DND-41 (cell line): ENCODE data around the gene SLC12A5.

Experiments
- ATAC-seq: fragments of 200-7000 bp; cut with Tn5 transposase; 3 replicates; pipeline ENCODE4 v1.9.1; 2021; ENCODE audit warnings: low read depth; ENCODE audit not compliant: insufficient read depth
- DNase-seq: peaks from one replicate; pipeline ENCODE4 v3.0.0-alpha.2; 2020
- H2AFZ ChIP-seq: 2 replicates; pipeline ENCODE4 v1.6.0; 2012; ENCODE audit warnings: low read depth, low read length
- H3K27ac ChIP-seq: 2 replicates; pipeline ENCODE4 v1.5.1; 2012; ENCODE audit warnings: low read length, inconsistent platforms
- H3K27me3 ChIP-seq: fragments of 200-600 bp; sonication (generic); 2 replicates; pipeline ENCODE4 v1.6.0; 2012; ENCODE audit warnings: low read length, mild to moderate bottlenecking, inconsistent platforms; ENCODE audit not compliant: insufficient read depth, poor library complexity
- H3K36me3 ChIP-seq: 2 replicates; pipeline ENCODE4 v1.5.1; 2012; ENCODE audit warnings: low read length, inconsistent platforms; ENCODE audit not compliant: insufficient read depth
- H3K4me1 ChIP-seq: 2 replicates; pipeline ENCODE4 v1.5.1; 2012; ENCODE audit warnings: mild to moderate bottlenecking, low read length; ENCODE audit not compliant: insufficient read depth
- H3K4me2 ChIP-seq: 2 replicates; pipeline ENCODE4 v1.6.0; 2012; ENCODE audit warnings: mild to moderate bottlenecking, moderate library complexity, low read length, inconsistent platforms; ENCODE audit not compliant: insufficient read depth
- H3K4me3 ChIP-seq, 2 experiments: fragments of 200-600 bp in 1 of 2; shearing (Covaris generic) in 1 of 2; 2 replicates each; pipeline ENCODE4 v1.5.1; 2012 to 2016; ENCODE audit warnings: inconsistent platforms in 2 of 2, low read length in 2 of 2, mild to moderate bottlenecking in 2 of 2, low read depth in 1 of 2, moderate library complexity in 1 of 2
- H3K79me2 ChIP-seq: 2 replicates; pipeline ENCODE4 v1.6.0; 2012; ENCODE audit warnings: low read length, inconsistent platforms; ENCODE audit not compliant: insufficient read depth
- H3K9ac ChIP-seq: 2 replicates; pipeline ENCODE4 v1.6.0; 2012; ENCODE audit warnings: low read depth, mild to moderate bottlenecking, inconsistent platforms, low read length, moderate library complexity
- H3K9me3 ChIP-seq: 2 replicates; pipeline ENCODE4 v1.5.1; 2012; ENCODE audit warnings: low read length, moderate library complexity, mild to moderate bottlenecking, inconsistent platforms; ENCODE audit not compliant: insufficient read depth, severe bottlenecking
- H4K20me1 ChIP-seq: 2 replicates; pipeline ENCODE4 v1.6.0; 2012; ENCODE audit warnings: low read length; ENCODE audit not compliant: insufficient read depth
- CTCF ChIP-seq: IDR thresholded peaks from 2 replicates; pipeline ENCODE4 v1.5.1; 2012; ENCODE audit warnings: borderline replicate concordance, low read length, moderate library complexity, mild to moderate bottlenecking; ENCODE audit not compliant: poor library complexity, severe bottlenecking; ENCODE audit errors: extremely low read depth
- EZH2 ChIP-seq: IDR thresholded peaks from 3 replicates; pipeline ENCODE4 v1.6.1; 2012; ENCODE audit warnings: borderline replicate concordance, low read depth, mild to moderate bottlenecking, moderate library complexity, low read length, inconsistent platforms; ENCODE audit not compliant: severe bottlenecking

SLC12A5 gene

GRCh38 chr20:46028110-46028509 is 905 bp upstream of the SLC12A5 start:
- Histone ChIP-seq H3K9me3 (no peaks in the 10 kb centered on the region), H3K9ac (no peak overlapping the region), H3K4me2 (no peak overlapping the region), H3K79me2 (no peaks in the 10 kb centered on the region), H3K27ac (no peak overlapping the region), H4K20me1 (peaks cover 62% of the 10 kb centered on the region), H3K4me1 (no peaks in the 10 kb centered on the region), H3K4me3 (no peak overlapping the region), H2AFZ (no peak overlapping the region), H3K27me3 (no peaks in the 10 kb centered on the region), H3K36me3 (no peaks in the 10 kb centered on the region)
- ATAC-seq (no peak), DNase-seq (no peak)
- TF ChIP-seq CTCF (no peak), EZH2 (no peak)

- H2AFZ ChIP-seq: no peak overlapping the region
- H3K79me2 ChIP-seq: no peaks in the 10 kb centered on the region
- no peak overlapping the region for H3K4me2 ChIP-seq
- no peak overlapping the region for H3K9ac ChIP-seq
- no peak overlapping the region for H3K27ac ChIP-seq
- no peaks in the 10 kb centered on the region for H3K4me1 ChIP-seq
- H4K20me1 ChIP-seq: peaks cover 60% of the 10 kb centered on the region
- H3K4me3 ChIP-seq: no peak overlapping the region
- no peaks in the 10 kb centered on the region for H3K36me3 ChIP-seq
- no peak for ATAC-seq
- H3K9me3 ChIP-seq: no peaks in the 10 kb centered on the region
- TF ChIP-seq CTCF (no peak), EZH2 (no peak)
- DNase-seq: no peak
- H3K27me3 ChIP-seq: no peaks in the 10 kb centered on the region
Measured at GRCh38 chr20:46030284-46031013, 1.4 kb downstream of the SLC12A5 start.

- Histone ChIP-seq H3K27ac (no peak overlapping the region), H4K20me1 (peaks cover 57% of the 10 kb centered on the region), H3K79me2 (no peaks in the 10 kb centered on the region), H2AFZ (no peak overlapping the region), H3K4me1 (no peaks in the 10 kb centered on the region), H3K9ac (no peak overlapping the region), H3K27me3 (no peaks in the 10 kb centered on the region), H3K4me3 (no peak overlapping the region), H3K36me3 (no peaks in the 10 kb centered on the region), H3K9me3 (no peaks in the 10 kb centered on the region), H3K4me2 (no peak overlapping the region)
- ATAC-seq (no peak), DNase-seq (no peak)
- TF ChIP-seq CTCF: no peak
- TF ChIP-seq EZH2: no peak
Measured at GRCh38 chr20:46031014-46031569, 2.1 kb downstream of the SLC12A5 start.
